GM23248 (cell line): ENCODE results near the gene MTHFD1L. TPM values are rescaled to one million over a fixed set of nuclear protein-coding genes. Genes with fewer than 3 reads are reported as not detected.
A peak's percentile ranks its signal among the peaks of the same experiment; 100 is the strongest.

Experiments
- DNase-seq: peaks from one replicate; pipeline ENCODE4 v3.0.0-alpha.2; 2015
- H2AFZ ChIP-seq: fragments of 200-600 bp; sonication (generic); 2 replicates; pipeline ENCODE4 v1.6.1; 2016; ENCODE audit warnings: antibody characterized with exemption
- H3F3A ChIP-seq: fragments of 200-600 bp; sonication (generic); 2 replicates; pipeline ENCODE4 v1.6.1; 2016; ENCODE audit warnings: mild to moderate bottlenecking, antibody characterized with exemption, mixed run types; ENCODE audit not compliant: insufficient read depth
- H3K27ac ChIP-seq: fragments of 200-600 bp; sonication (generic); 2 replicates; pipeline ENCODE4 v1.5.1; 2016; ENCODE audit warnings: mild to moderate bottlenecking
- H3K27me3 ChIP-seq: fragments of 200-600 bp; sonication (generic); replicated peaks from 2 replicates; pipeline ENCODE4 v1.6.1; 2016; ENCODE audit warnings: mild to moderate bottlenecking; ENCODE audit not compliant: insufficient read depth
- H3K36me3 ChIP-seq: fragments of 200-600 bp; sonication (generic); 2 replicates; pipeline ENCODE4 v1.6.1; 2016; ENCODE audit warnings: low read depth, mild to moderate bottlenecking
- H3K4me1 ChIP-seq: fragments of 200-600 bp; sonication (generic); 2 replicates; pipeline ENCODE4 v1.6.1; 2016; ENCODE audit warnings: mild to moderate bottlenecking; ENCODE audit not compliant: insufficient read depth
- H3K4me2 ChIP-seq: fragments of 200-600 bp; sonication (generic); one replicate; pipeline ENCODE4 v1.6.1; 2016; ENCODE audit warnings: mild to moderate bottlenecking; ENCODE audit not compliant: unreplicated experiment
- H3K4me3 ChIP-seq: fragments of 200-600 bp; sonication (generic); 2 replicates; pipeline ENCODE4 v1.5.1; 2016; ENCODE audit warnings: mild to moderate bottlenecking
- H3K79me2 ChIP-seq: fragments of 200-600 bp; sonication (generic); 2 replicates; pipeline ENCODE4 v1.6.1; 2016; ENCODE audit warnings: mild to moderate bottlenecking; ENCODE audit not compliant: insufficient read depth
- H3K9ac ChIP-seq: fragments of 200-600 bp; sonication (generic); 2 replicates; pipeline ENCODE4 v1.6.1; 2016; ENCODE audit warnings: mild to moderate bottlenecking
- H3K9me2 ChIP-seq: fragments of 200-600 bp; sonication (generic); 2 replicates; pipeline ENCODE4 v1.6.1; 2016; ENCODE audit warnings: mixed run types, mild to moderate bottlenecking, moderate library complexity; ENCODE audit not compliant: insufficient read depth
- H3K9me3 ChIP-seq: fragments of 200-600 bp; sonication (generic); one replicate; pipeline ENCODE4 v1.6.1; 2017; ENCODE audit warnings: low read depth
- H4K20me1 ChIP-seq: fragments of 200-600 bp; sonication (generic); 2 replicates; pipeline ENCODE4 v1.6.0; 2016; ENCODE audit not compliant: insufficient read depth
- EZH2 ChIP-seq: fragments of 200-600 bp; sonication (generic); IDR thresholded peaks from 2 replicates; pipeline ENCODE4 v1.6.1; 2018; ENCODE audit warnings: antibody characterized with exemption, mild to moderate bottlenecking; ENCODE audit not compliant: insufficient read depth, poor library complexity, severe bottlenecking
- EZH2phosphoT487 ChIP-seq: fragments of 200-600 bp; sonication (generic); IDR thresholded peaks from 2 replicates; pipeline ENCODE4 v1.6.1; 2018; ENCODE audit warnings: antibody characterized with exemption, moderate library complexity, mild to moderate bottlenecking, low read depth; ENCODE audit not compliant: insufficient read depth
- WGBS, 2 experiments: methylation state at CpG; one replicate each; pipeline ENCODE4 v1.1.6; 2015 to 2017; ENCODE audit warnings: low lambda C conversion rate in 2 of 2, low coverage in 1 of 2; ENCODE audit errors: missing lambda C conversion rate in 2 of 2; 5-methylcytosine and 5-hydroxymethylcytosine counted together
- in situ Hi-C: fragments of 300-500 bp; cut with MboI; formaldehyde crosslinking; loops from 2 replicates; pipeline ENCODE4 v1.15.0; 2020
- polyA plus RNA-seq: library from polyadenylated mRNA; unstranded; fragments of >200 nt; fragmentation: Nextera tagmentation; extraction: Ambion mirVana; gene quantifications from 2 replicates; pipeline ENCODE4 v1.2.1, GENCODE V29; 2016
- total RNA-seq: library from RNA; depleted of rRNA; stranded (reverse); fragments of >200 nt; shearing (Covaris generic); gene quantifications from 2 replicates; pipeline ENCODE4 v1.2.3, GENCODE V29; 2014

MTHFD1L gene
- total and polyA plus RNA-seq, 2 experiments from 2014 or later, result 57.6 to 99.6 TPM

- H3K27me3 ChIP-seq, result no peaks in the 10 kb centered on the region
- in situ Hi-C loops, result no loop called here
- peaks cover 17% of the 10 kb centered on the region for H3K4me1 ChIP-seq
- no peak overlapping the region for H3K27ac ChIP-seq
- H4K20me1 ChIP-seq, result no peaks in the 10 kb centered on the region
- no peak overlapping the region for H3K4me3 ChIP-seq
- peaks cover 61% of the 10 kb centered on the region for H3F3A ChIP-seq
- DNase-seq, result no peak
- no peak overlapping the region for H2AFZ ChIP-seq
- peaks cover 16% of the 10 kb centered on the region for H3K79me2 ChIP-seq
- TF ChIP-seq EZH2phosphoT487, result no peak
- H3K36me3 ChIP-seq, result peaks cover 35% of the 10 kb centered on the region; the same call in 1 of the 2 replicates
- WGBS, 2 experiments, result 97 to 100% methylated on average over 3 of the region's 3 CpGs
- no peaks in the 10 kb centered on the region for H3K9me2 ChIP-seq
- H3K4me2 ChIP-seq, result no peak overlapping the region
- no peak overlapping the region for H3K9ac ChIP-seq
- no peaks in the 10 kb centered on the region for H3K9me3 ChIP-seq
Observed at GRCh38 chr6:151057061-151057460, 191.6 kb downstream of the MTHFD1L start.

- H3K79me2 ChIP-seq, result peaks cover 21% of the 10 kb centered on the region
- 85% methylated on average over 9 of the region's 9 CpGs for WGBS, 2 experiments
- no peaks in the 10 kb centered on the region for H4K20me1 ChIP-seq
- peaks cover 29% of the 10 kb centered on the region; the same call in 1 of the 2 replicates for H3K36me3 ChIP-seq
- H3F3A ChIP-seq, result peaks cover 73% of the 10 kb centered on the region
- H3K4me3 ChIP-seq, result no peak overlapping the region
- no peak for DNase-seq
- peaks cover 23% of the 10 kb centered on the region for H3K4me1 ChIP-seq
- no peaks in the 10 kb centered on the region for H3K27me3 ChIP-seq
- H3K4me2 ChIP-seq, result no peak overlapping the region
- H2AFZ ChIP-seq, result no peak overlapping the region
- H3K9me2 ChIP-seq, result no peaks in the 10 kb centered on the region
- H3K27ac ChIP-seq, result 0 out of 2 replicates have a peak overlapping the region, but pooled peaks have one; percentile 14
- no peaks in the 10 kb centered on the region for H3K9me3 ChIP-seq
- TF ChIP-seq EZH2phosphoT487 (no peak), EZH2 (no peak)
- H3K9ac ChIP-seq, result no peak overlapping the region
- in situ Hi-C loops, result no loop called here
Observed at GRCh38 chr6:151058021-151058733, 192.7 kb downstream of the MTHFD1L start.

- WGBS, 2 experiments, result 86 to 90% methylated on average over 12 of the region's 12 CpGs
- H3K9ac ChIP-seq, result no peak overlapping the region; the same call in 1 of the 2 replicates
- H3K4me1 ChIP-seq, result peaks cover 32% of the 10 kb centered on the region
- H3K9me2 ChIP-seq, result no peaks in the 10 kb centered on the region
- H3K36me3 ChIP-seq, result peaks cover 20% of the 10 kb centered on the region
- H3K4me2 ChIP-seq, result peak overlapping the region; percentile 58
- peak overlapping the region; percentile 83 for H3K27ac ChIP-seq
- in situ Hi-C loops, result no loop called here
- H3K9me3 ChIP-seq, result no peaks in the 10 kb centered on the region
- H3F3A ChIP-seq, result peaks cover 78% of the 10 kb centered on the region
- peaks cover 21% of the 10 kb centered on the region for H3K79me2 ChIP-seq
- H3K27me3 ChIP-seq, result no peaks in the 10 kb centered on the region
- TF ChIP-seq EZH2 (no peak), EZH2phosphoT487 (no peak)
- no peak overlapping the region for H3K4me3 ChIP-seq
- peak; percentile 14 for DNase-seq
- H2AFZ ChIP-seq, result no peak overlapping the region
- H4K20me1 ChIP-seq, result no peaks in the 10 kb centered on the region
Observed at GRCh38 chr6:151059612-151060095, 194.2 kb downstream of the MTHFD1L start.

GRCh38 chr6:151060096-151060765 is 194.7 kb downstream of the MTHFD1L start:
- no peaks in the 10 kb centered on the region for H4K20me1 ChIP-seq
- H3K4me2 ChIP-seq, result peak overlapping the region; percentile 58
- WGBS, 2 experiments, result 45 to 48% methylated on average over 8 of the region's 8 CpGs

More at GRCh38 chr6:151060096-151060765, 194.7 kb downstream of the MTHFD1L start:
- Histone ChIP-seq H3K79me2 (peaks cover 26% of the 10 kb centered on the region), H3K4me1 (peaks cover 32% of the 10 kb centered on the region), H2AFZ (no peak overlapping the region), H3K9ac (peak overlapping the region; percentile 53; the same call in 1 of the 2 replicates), H3K9me3 (no peaks in the 10 kb centered on the region), H3K4me3 (no peak overlapping the region), H3K27me3 (no peaks in the 10 kb centered on the region), H3K27ac (peak overlapping the region; percentile 83), H3K36me3 (peaks cover 19% of the 10 kb centered on the region), H3K9me2 (no peaks in the 10 kb centered on the region), H3F3A (peaks cover 74% of the 10 kb centered on the region)
- in situ Hi-C loops, result no loop called here
- TF ChIP-seq EZH2phosphoT487, result no peak
- no peak for TF ChIP-seq EZH2
- peak; percentile 96 for DNase-seq
